ENCODE measurements around the gene TPSB2.
A peak's percentile ranks its signal among the peaks of the same experiment; 100 is the strongest.

TPSB2 gene

GRCh38 chr16:1194665-1195392 is 35.2 kb downstream of the TPSB2 start (continued):
- TF ChIP-seq ZNF660 (tag by site-specific recombination; IDR thresholded peaks at IDR 0.05) (peak; percentile 37; the same call in 1 of the 2 replicates), KLF9 (tag by site-specific recombination; IDR thresholded peaks at IDR 0.05; ENCODE audit: low read depth) (0 out of 2 replicates have a peak, but pooled peaks have one; percentile 20), ZNF391 (tag by site-specific recombination; IDR thresholded peaks at IDR 0.05; ENCODE audit: borderline replicate concordance, low read depth) (no peak), KLF1 (tag by site-specific recombination; IDR thresholded peaks at IDR 0.05) (peak; percentile 98), ZNF548 (tag by site-specific recombination; IDR thresholded peaks at IDR 0.05) (no peak), KLF8 (tag by site-specific recombination; IDR thresholded peaks at IDR 0.05) (peak; percentile 82), ZNF37A (tag by site-specific recombination; IDR thresholded peaks at IDR 0.05) (no peak), KLF17 (tag by site-specific recombination; IDR thresholded peaks at IDR 0.05) (peak; percentile 78; the same call in 1 of the 2 replicates), KLF16 (tag by site-specific recombination; IDR thresholded peaks at IDR 0.05) (0 out of 2 replicates have a peak, but pooled peaks have one; percentile 27), ZNF362 (tag by site-specific recombination; IDR thresholded peaks at IDR 0.05) (no peak), ZNF2 (tag by site-specific recombination; IDR thresholded peaks at IDR 0.05) (peak; percentile 99), EGR2 (tag by site-specific recombination; IDR thresholded peaks at IDR 0.05; ENCODE audit: low read depth) (0 out of 2 replicates have a peak, but pooled peaks have one; percentile 18), ZBTB10 (tag by site-specific recombination; IDR thresholded peaks at IDR 0.05) (peak; percentile 37; the same call in 1 of the 2 replicates), ZNF394 (tag by site-specific recombination; IDR thresholded peaks at IDR 0.05; ENCODE audit: borderline replicate concordance) (no peak), KLF7 (tag by site-specific recombination; IDR thresholded peaks at IDR 0.05; ENCODE audit: borderline replicate concordance) (peak; percentile 54; the same call in 1 of the 2 replicates), ZNF777 (tag by site-specific recombination; IDR thresholded peaks at IDR 0.05; ENCODE audit: borderline replicate concordance) (no peak), ZNF510 (tag by site-specific recombination; IDR thresholded peaks at IDR 0.05; ENCODE audit: insufficient replicate concordance) (no peak), PATZ1 (tag by site-specific recombination; IDR thresholded peaks at IDR 0.05) (peak; percentile 88), ZBTB49 (tag by site-specific recombination; IDR thresholded peaks at IDR 0.05; ENCODE audit: low read depth) (no peak), ZFHX2 (tag by site-specific recombination; conservative IDR thresholded peaks at IDR 0.05) (peak; percentile 19; the same call in 1 of the 2 replicates)
